Lower leg skin (tissue), 3 donors: ENCODE data around the gene DCAF11.

ENCODE experiments used
- POLR2A ChIP-seq, 2 donors: fragments of 450-650 bp; IDR thresholded peaks; one replicate each; pipeline ENCODE4 v1.6.1; 2016 to 2017; ENCODE audit warnings: antibody characterized with exemption in 2 of 2, mild to moderate bottlenecking in 1 of 2, moderate library complexity in 1 of 2
- TF ChIP-seq, protein P1 (sequence below), 3 donors: fragments of 450-650 bp; IDR thresholded peaks; one replicate each; pipeline ENCODE4 v1.5.1; 2016; ENCODE audit warnings: antibody characterized with exemption in 3 of 3, mild to moderate bottlenecking in 3 of 3, moderate library complexity in 2 of 3

- TF ChIP-seq, protein P1, sequence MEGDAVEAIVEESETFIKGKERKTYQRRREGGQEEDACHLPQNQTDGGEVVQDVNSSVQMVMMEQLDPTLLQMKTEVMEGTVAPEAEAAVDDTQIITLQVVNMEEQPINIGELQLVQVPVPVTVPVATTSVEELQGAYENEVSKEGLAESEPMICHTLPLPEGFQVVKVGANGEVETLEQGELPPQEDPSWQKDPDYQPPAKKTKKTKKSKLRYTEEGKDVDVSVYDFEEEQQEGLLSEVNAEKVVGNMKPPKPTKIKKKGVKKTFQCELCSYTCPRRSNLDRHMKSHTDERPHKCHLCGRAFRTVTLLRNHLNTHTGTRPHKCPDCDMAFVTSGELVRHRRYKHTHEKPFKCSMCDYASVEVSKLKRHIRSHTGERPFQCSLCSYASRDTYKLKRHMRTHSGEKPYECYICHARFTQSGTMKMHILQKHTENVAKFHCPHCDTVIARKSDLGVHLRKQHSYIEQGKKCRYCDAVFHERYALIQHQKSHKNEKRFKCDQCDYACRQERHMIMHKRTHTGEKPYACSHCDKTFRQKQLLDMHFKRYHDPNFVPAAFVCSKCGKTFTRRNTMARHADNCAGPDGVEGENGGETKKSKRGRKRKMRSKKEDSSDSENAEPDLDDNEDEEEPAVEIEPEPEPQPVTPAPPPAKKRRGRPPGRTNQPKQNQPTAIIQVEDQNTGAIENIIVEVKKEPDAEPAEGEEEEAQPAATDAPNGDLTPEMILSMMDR (IDR thresholded peaks at IDR 0.05) = peak in 1 of 3 donors; percentile 23
- no peak for TF ChIP-seq POLR2A (IDR thresholded peaks at IDR 0.05)
Measured at GRCh38 chr14:24167469-24168114, 53.0 kb downstream of the DCAF11 start.
